OCI-LY1 (cell line): ENCODE measurements around the gene DPH5.

Source experiments
- EZH2 ChIP-seq: fragments of 200-600 bp; sonication (generic), shearing (Covaris generic); IDR thresholded peaks from 2 replicates; pipeline ENCODE4 v1.8.0; 2017; ENCODE audit warnings: borderline replicate concordance, mixed run types, mild to moderate bottlenecking, antibody characterized with exemption, low read length, moderate library complexity, mixed read lengths
- TF ChIP-seq, protein P1 (sequence below): fragments of 200-600 bp; sonication (generic), shearing (Covaris generic); IDR thresholded peaks from 2 replicates; pipeline ENCODE4 v1.5.1; 2017; ENCODE audit warnings: mild to moderate bottlenecking, antibody characterized with exemption, low read length, moderate library complexity, mixed read lengths

DNA sequence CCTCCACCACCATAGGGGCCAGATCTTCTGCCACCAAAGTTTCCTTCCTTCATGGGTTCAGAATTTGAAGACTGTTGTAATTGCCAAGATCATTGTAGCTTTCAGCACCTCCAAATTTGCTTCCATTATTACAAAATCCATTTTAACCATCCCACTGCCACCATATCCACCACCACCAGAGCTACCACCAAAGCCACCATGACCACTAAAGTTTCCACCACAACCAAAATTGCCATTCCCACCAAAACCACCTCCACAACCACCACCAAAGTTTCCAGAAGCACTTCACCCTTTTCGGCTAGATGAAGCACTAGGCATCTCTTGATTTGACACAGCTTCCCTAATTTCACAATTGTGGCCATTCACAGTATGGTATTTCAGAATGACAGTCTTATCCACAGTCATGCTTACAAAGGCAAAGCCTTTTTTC lies 84.5 kb downstream of the DPH5 start:
- TF ChIP-seq, protein P1, sequence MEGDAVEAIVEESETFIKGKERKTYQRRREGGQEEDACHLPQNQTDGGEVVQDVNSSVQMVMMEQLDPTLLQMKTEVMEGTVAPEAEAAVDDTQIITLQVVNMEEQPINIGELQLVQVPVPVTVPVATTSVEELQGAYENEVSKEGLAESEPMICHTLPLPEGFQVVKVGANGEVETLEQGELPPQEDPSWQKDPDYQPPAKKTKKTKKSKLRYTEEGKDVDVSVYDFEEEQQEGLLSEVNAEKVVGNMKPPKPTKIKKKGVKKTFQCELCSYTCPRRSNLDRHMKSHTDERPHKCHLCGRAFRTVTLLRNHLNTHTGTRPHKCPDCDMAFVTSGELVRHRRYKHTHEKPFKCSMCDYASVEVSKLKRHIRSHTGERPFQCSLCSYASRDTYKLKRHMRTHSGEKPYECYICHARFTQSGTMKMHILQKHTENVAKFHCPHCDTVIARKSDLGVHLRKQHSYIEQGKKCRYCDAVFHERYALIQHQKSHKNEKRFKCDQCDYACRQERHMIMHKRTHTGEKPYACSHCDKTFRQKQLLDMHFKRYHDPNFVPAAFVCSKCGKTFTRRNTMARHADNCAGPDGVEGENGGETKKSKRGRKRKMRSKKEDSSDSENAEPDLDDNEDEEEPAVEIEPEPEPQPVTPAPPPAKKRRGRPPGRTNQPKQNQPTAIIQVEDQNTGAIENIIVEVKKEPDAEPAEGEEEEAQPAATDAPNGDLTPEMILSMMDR = no peak
- no peak for TF ChIP-seq EZH2
